Chondrocyte (in vitro differentiated cells): ENCODE measurements around the gene FILIP1L. TPM values are rescaled to one million over a fixed set of nuclear protein-coding genes. Genes with fewer than 3 reads are reported as not detected.

ENCODE experiments used
- DNase-seq: peaks from one replicate; pipeline ENCODE4 v3.0.0; 2021; ENCODE audit warnings: mixed read lengths, low spot score
- H3K27ac Mint-ChIP-seq: one replicate; pipeline ENCODE4 v1.8.0; 2021; ENCODE audit warnings: mild to moderate bottlenecking, moderate library complexity, mixed read lengths; ENCODE audit not compliant: unreplicated experiment
- H3K27me3 Mint-ChIP-seq: 2 replicates; pipeline ENCODE4 v1.8.0; 2021; ENCODE audit warnings: low read depth, mixed read lengths
- H3K36me3 Mint-ChIP-seq: 2 replicates; pipeline ENCODE4 v1.8.0; 2021; ENCODE audit warnings: low read depth, mixed read lengths
- H3K4me1 Mint-ChIP-seq: 2 replicates; pipeline ENCODE4 v1.8.0; 2021; ENCODE audit warnings: low read depth, mild to moderate bottlenecking, mixed read lengths
- H3K4me3 Mint-ChIP-seq: one replicate; pipeline ENCODE4 v1.8.0; 2021; ENCODE audit warnings: mild to moderate bottlenecking, moderate library complexity, mixed read lengths; ENCODE audit not compliant: unreplicated experiment
- H3K9me3 Mint-ChIP-seq: 2 replicates; pipeline ENCODE4 v1.8.0; 2021; ENCODE audit warnings: low read depth, mixed read lengths
- total RNA-seq: library from RNA; stranded (reverse); gene quantifications from 3 replicates; pipeline ENCODE4 v1.2.1, GENCODE V29; 2021
- TF ChIP-seq, protein P1 (sequence below): fragments of 200-600 bp; sonication (generic); IDR thresholded peaks from 2 replicates; pipeline ENCODE4 v1.5.0; 2021; ENCODE audit warnings: antibody characterized with exemption, mild to moderate bottlenecking, moderate library complexity

The FILIP1L gene
- total RNA-seq, 1 donor from 2014 or later, result 122 TPM

DNA sequence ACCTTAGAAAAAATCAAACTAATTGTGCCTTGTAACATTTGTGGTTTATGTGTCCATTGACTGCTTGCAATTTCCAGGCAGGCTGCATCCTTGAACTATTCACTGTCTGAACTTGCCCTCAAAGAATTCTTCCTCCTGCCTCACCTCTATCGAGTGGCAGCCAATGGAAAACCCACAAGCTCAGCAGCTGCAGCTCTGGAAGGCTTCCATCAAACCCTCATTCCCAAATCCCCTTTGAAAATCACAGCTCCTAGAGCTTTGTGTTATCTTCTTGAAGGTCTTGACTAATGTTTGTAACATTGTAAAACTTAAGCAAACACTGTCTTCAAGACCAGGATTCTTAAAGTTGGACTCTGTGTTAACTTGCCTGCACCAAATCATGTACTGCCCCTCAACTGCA, 81.1 kb downstream of the FILIP1L start:
- peaks cover 49% of the 10 kb centered on the region for H3K4me1 Mint-ChIP-seq
- H3K4me3 Mint-ChIP-seq, result no peak overlapping the region
- no peaks in the 10 kb centered on the region for H3K27me3 Mint-ChIP-seq
- no peak for DNase-seq
- TF ChIP-seq, protein P1, sequence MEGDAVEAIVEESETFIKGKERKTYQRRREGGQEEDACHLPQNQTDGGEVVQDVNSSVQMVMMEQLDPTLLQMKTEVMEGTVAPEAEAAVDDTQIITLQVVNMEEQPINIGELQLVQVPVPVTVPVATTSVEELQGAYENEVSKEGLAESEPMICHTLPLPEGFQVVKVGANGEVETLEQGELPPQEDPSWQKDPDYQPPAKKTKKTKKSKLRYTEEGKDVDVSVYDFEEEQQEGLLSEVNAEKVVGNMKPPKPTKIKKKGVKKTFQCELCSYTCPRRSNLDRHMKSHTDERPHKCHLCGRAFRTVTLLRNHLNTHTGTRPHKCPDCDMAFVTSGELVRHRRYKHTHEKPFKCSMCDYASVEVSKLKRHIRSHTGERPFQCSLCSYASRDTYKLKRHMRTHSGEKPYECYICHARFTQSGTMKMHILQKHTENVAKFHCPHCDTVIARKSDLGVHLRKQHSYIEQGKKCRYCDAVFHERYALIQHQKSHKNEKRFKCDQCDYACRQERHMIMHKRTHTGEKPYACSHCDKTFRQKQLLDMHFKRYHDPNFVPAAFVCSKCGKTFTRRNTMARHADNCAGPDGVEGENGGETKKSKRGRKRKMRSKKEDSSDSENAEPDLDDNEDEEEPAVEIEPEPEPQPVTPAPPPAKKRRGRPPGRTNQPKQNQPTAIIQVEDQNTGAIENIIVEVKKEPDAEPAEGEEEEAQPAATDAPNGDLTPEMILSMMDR, result no peak
- peak overlapping the region; percentile 23 for H3K27ac Mint-ChIP-seq
- no peaks in the 10 kb centered on the region for H3K36me3 Mint-ChIP-seq
- no peaks in the 10 kb centered on the region for H3K9me3 Mint-ChIP-seq

GRCh38 chr3:100032243-100032642, 82.1 kb downstream of the FILIP1L start:
- no peaks in the 10 kb centered on the region for H3K9me3 Mint-ChIP-seq
- H3K27me3 Mint-ChIP-seq, result no peaks in the 10 kb centered on the region
- TF ChIP-seq, protein P1, result no peak
- no peak for DNase-seq
- H3K27ac Mint-ChIP-seq, result peak overlapping the region; percentile 79
- no peak overlapping the region for H3K4me3 Mint-ChIP-seq
- peaks cover 49% of the 10 kb centered on the region for H3K4me1 Mint-ChIP-seq
- H3K36me3 Mint-ChIP-seq, result no peaks in the 10 kb centered on the region

DNA sequence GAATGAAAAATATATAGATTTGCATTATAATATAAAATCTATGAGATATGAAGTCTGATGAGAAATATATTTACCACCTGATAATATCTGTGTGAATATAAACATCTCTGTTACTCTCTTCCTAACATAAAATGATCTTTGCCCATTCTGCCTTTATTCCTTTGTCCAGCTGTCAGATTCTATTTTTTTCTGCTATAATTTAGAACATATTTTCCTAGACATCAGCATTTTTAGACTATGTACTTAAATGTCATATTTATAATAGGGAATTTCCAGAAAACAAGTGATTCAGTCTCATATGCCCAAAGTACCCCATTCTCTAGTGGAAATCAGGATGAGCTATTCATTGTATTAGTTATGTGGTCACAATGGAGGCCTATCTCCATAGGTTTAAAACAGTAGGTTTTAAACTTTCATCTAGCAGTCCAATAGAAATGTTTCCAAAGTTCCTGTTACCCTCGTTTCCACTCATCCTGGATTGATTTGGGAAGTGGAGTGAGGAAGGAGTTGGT, 83.3 kb downstream of the FILIP1L start:
- no peak for DNase-seq

DNA sequence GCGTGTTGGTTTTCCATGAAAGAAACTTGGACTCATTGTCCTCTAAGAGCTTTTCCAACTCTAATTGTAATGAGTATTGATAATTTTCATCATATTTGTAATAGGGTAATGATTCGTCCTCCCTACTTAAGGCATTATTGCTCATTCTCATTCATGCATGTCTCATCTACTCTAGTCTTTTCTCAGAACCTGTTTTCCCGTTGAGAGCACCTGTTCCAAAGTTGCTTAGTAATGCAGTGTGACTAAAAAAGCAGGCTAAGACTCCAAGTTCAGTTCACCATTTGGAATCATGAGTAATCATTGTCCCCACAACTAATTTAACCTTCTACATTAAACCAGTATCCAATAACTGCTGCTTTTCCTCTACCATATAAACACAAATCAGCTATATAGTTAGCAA, 84.0 kb downstream of the FILIP1L start:
- no peak for DNase-seq
- TF ChIP-seq, protein P1, result no peak
- Mint-ChIP-seq H3K27ac (no peak overlapping the region), H3K9me3 (no peaks in the 10 kb centered on the region), H3K4me3 (no peak overlapping the region), H3K4me1 (peaks cover 49% of the 10 kb centered on the region), H3K27me3 (no peaks in the 10 kb centered on the region), H3K36me3 (no peaks in the 10 kb centered on the region)

More for the DNA sequence above, 83.3 kb downstream of the FILIP1L start:
- Mint-ChIP-seq H3K36me3 (no peaks in the 10 kb centered on the region), H3K4me1 (peaks cover 49% of the 10 kb centered on the region), H3K27me3 (no peaks in the 10 kb centered on the region), H3K9me3 (no peaks in the 10 kb centered on the region), H3K27ac (no peak overlapping the region), H3K4me3 (no peak overlapping the region)
- TF ChIP-seq, protein P1, result no peak

- H3K27ac Mint-ChIP-seq, result peak overlapping the region; percentile 50
- H3K27me3 Mint-ChIP-seq, result no peaks in the 10 kb centered on the region
Measured at GRCh38 chr3:100029689-100030088, 84.6 kb downstream of the FILIP1L start.

More at GRCh38 chr3:100029689-100030088, 84.6 kb downstream of the FILIP1L start:
- Mint-ChIP-seq H3K9me3 (no peaks in the 10 kb centered on the region), H3K36me3 (no peaks in the 10 kb centered on the region), H3K4me3 (no peak overlapping the region), H3K4me1 (peaks cover 47% of the 10 kb centered on the region)
- TF ChIP-seq, protein P1, result no peak
- DNase-seq, result no peak
